Spinal cord (tissue), 10 donors: ENCODE results near the gene SORCS1. TPM values are rescaled to one million over a fixed set of nuclear protein-coding genes. Genes with fewer than 3 reads are reported as not detected.

Experiments
- DNase-seq, 6 donors: peaks; one replicate each; pipeline versions ENCODE4 v3.0.0 to v3.0.0-alpha.2; 2013 to 2015; ENCODE audit warnings: low spot score in 6 of 6, low read depth in 4 of 6
- H3K27ac ChIP-seq: one replicate; pipeline ENCODE4 v1.5.1; 2013; ENCODE audit warnings: low read depth, low read length, control low read depth
- H3K27me3 ChIP-seq: one replicate; pipeline ENCODE4 v1.6.1; 2013; ENCODE audit warnings: low read length; ENCODE audit not compliant: control insufficient read depth, insufficient read depth
- H3K36me3 ChIP-seq: one replicate; pipeline ENCODE4 v1.6.1; 2013; ENCODE audit warnings: low read length; ENCODE audit not compliant: control insufficient read depth, insufficient read depth
- H3K4me1 ChIP-seq: one replicate; pipeline ENCODE4 v1.6.1; 2013; ENCODE audit warnings: low read length; ENCODE audit not compliant: control insufficient read depth, insufficient read depth
- H3K4me3 ChIP-seq: one replicate; pipeline ENCODE4 v1.5.1; 2013; ENCODE audit warnings: low read depth, low read length, control low read depth
- H3K9me3 ChIP-seq: one replicate; pipeline ENCODE4 v1.6.1; 2013; ENCODE audit warnings: low read length; ENCODE audit not compliant: control insufficient read depth, insufficient read depth
- WGBS: methylation state at CpG from one replicate; pipeline ENCODE4 v1.1.5; 2013; ENCODE audit warnings: missing lambda C conversion rate; ENCODE audit not compliant: insufficient coverage; 5-methylcytosine and 5-hydroxymethylcytosine counted together
- polyA plus RNA-seq, 2 donors: library from polyadenylated mRNA; unstranded; fragments of 120-200 nt; gene quantifications; one replicate each; pipeline ENCODE4 v1.2.1, GENCODE V29; 2013; ENCODE audit not compliant: insufficient read length in 2 of 2
- total RNA-seq, 2 donors: library from RNA; depleted of rRNA in 1 of 2; stranded (reverse); fragments of 120-200 nt in 1 of 2; fragments of >200 nt in 1 of 2; gene quantifications; one replicate each; pipeline versions ENCODE4 v1.2.3 to v1.2.4, GENCODE V29; 2013 to 2014
- donor health status: healthy.

The SORCS1 gene
- total and polyA plus RNA-seq, 4 donors = 11.4 to 38.0 (median 19.3) TPM

- no peak for DNase-seq
- no peaks in the 10 kb centered on the region for H3K4me1 ChIP-seq
- no peak overlapping the region for H3K4me3 ChIP-seq
- H3K27ac ChIP-seq = no peak overlapping the region
- no peaks in the 10 kb centered on the region for H3K27me3 ChIP-seq
- H3K9me3 ChIP-seq = no peaks in the 10 kb centered on the region
- H3K36me3 ChIP-seq = no peaks in the 10 kb centered on the region
- 100% methylated on average over 1 of the region's 2 CpGs for WGBS
Measured at GRCh38 chr10:106830006-106830405, 334.5 kb downstream of the SORCS1 start.

- Histone ChIP-seq H3K9me3 (no peaks in the 10 kb centered on the region), H3K27me3 (no peaks in the 10 kb centered on the region), H3K27ac (no peak overlapping the region), H3K4me1 (no peaks in the 10 kb centered on the region), H3K36me3 (no peaks in the 10 kb centered on the region), H3K4me3 (no peak overlapping the region)
- no CpG with 5 or more reads among the region's 1 CpG for WGBS
- DNase-seq = no peak
Measured at GRCh38 chr10:106826716-106827115, 337.8 kb downstream of the SORCS1 start.

GRCh38 chr10:106825576-106826364, 338.7 kb downstream of the SORCS1 start:
- Histone ChIP-seq H3K9me3 (no peaks in the 10 kb centered on the region), H3K27me3 (no peaks in the 10 kb centered on the region), H3K27ac (no peak overlapping the region), H3K36me3 (no peaks in the 10 kb centered on the region), H3K4me3 (no peak overlapping the region), H3K4me1 (no peaks in the 10 kb centered on the region)
- 67% methylated on average over 3 of the region's 10 CpGs for WGBS
- DNase-seq = peak in 2 of 6 donors; percentile 23 to 34

GRCh38 chr10:106820579-106820978, 343.9 kb downstream of the SORCS1 start:
- H3K27me3 ChIP-seq = no peaks in the 10 kb centered on the region
- H3K27ac ChIP-seq = no peak overlapping the region
- H3K9me3 ChIP-seq = no peaks in the 10 kb centered on the region
- H3K36me3 ChIP-seq = no peaks in the 10 kb centered on the region
- 100% methylated on average over 3 of the region's 3 CpGs for WGBS
- DNase-seq = no peak
- H3K4me1 ChIP-seq = no peaks in the 10 kb centered on the region
- no peak overlapping the region for H3K4me3 ChIP-seq

GRCh38 chr10:106819490-106819889, 345.0 kb downstream of the SORCS1 start:
- no peaks in the 10 kb centered on the region for H3K27me3 ChIP-seq
- no peaks in the 10 kb centered on the region for H3K9me3 ChIP-seq
- no CpG with 5 or more reads among the region's 4 CpGs for WGBS
- no peak overlapping the region for H3K27ac ChIP-seq
- no peak overlapping the region for H3K4me3 ChIP-seq
- no peaks in the 10 kb centered on the region for H3K4me1 ChIP-seq
- H3K36me3 ChIP-seq = no peaks in the 10 kb centered on the region
- DNase-seq = no peak

GRCh38 chr10:106816318-106817085, 348.0 kb downstream of the SORCS1 start:
- WGBS = 24% methylated on average over 2 of the region's 7 CpGs

GRCh38 chr10:106815427-106816043, 349.0 kb downstream of the SORCS1 start:
- H3K4me1 ChIP-seq = no peaks in the 10 kb centered on the region
- no peak overlapping the region for H3K4me3 ChIP-seq
- H3K9me3 ChIP-seq = no peaks in the 10 kb centered on the region
- no peak for DNase-seq
- no peak overlapping the region for H3K27ac ChIP-seq
- no CpG with 5 or more reads among the region's 3 CpGs for WGBS
- no peaks in the 10 kb centered on the region for H3K36me3 ChIP-seq
- H3K27me3 ChIP-seq = no peaks in the 10 kb centered on the region

More at GRCh38 chr10:106816318-106817085, 348.0 kb downstream of the SORCS1 start:
- H3K4me1 ChIP-seq = no peaks in the 10 kb centered on the region
- no peaks in the 10 kb centered on the region for H3K27me3 ChIP-seq
- no peak overlapping the region for H3K4me3 ChIP-seq
- peak in 1 of 6 donors; percentile 43 for DNase-seq
- H3K27ac ChIP-seq = peak overlapping the region; percentile 10
- H3K36me3 ChIP-seq = no peaks in the 10 kb centered on the region
- no peaks in the 10 kb centered on the region for H3K9me3 ChIP-seq

- H3K4me3 ChIP-seq = no peak overlapping the region
- H3K9me3 ChIP-seq = no peaks in the 10 kb centered on the region
- no peaks in the 10 kb centered on the region for H3K27me3 ChIP-seq
- DNase-seq = no peak
- H3K27ac ChIP-seq = no peak overlapping the region
- H3K4me1 ChIP-seq = no peaks in the 10 kb centered on the region
- no peaks in the 10 kb centered on the region for H3K36me3 ChIP-seq
- WGBS = no CpG with 5 or more reads among the region's 1 CpG
Measured at GRCh38 chr10:106804992-106805582, 359.4 kb downstream of the SORCS1 start.

- no peak for DNase-seq
- no peaks in the 10 kb centered on the region for H3K27me3 ChIP-seq
- H3K36me3 ChIP-seq = no peaks in the 10 kb centered on the region
- 100% methylated on average over 1 of the region's 4 CpGs for WGBS
- H3K4me1 ChIP-seq = no peaks in the 10 kb centered on the region
- no peak overlapping the region for H3K4me3 ChIP-seq
- H3K9me3 ChIP-seq = no peaks in the 10 kb centered on the region
- H3K27ac ChIP-seq = no peak overlapping the region
Measured at GRCh38 chr10:106802949-106803348, 361.6 kb downstream of the SORCS1 start.
